Right hindlimb (tissue), 1 donor: ENCODE measurements around the gene CTNND2.

Experiments
- DNase-seq: peaks from one replicate; pipeline ENCODE4 v3.0.0-alpha.2; 2018

The CTNND2 gene

GRCh38 chr5:11301171-11301570, 603.1 kb downstream of the CTNND2 start:
- DNase-seq = no peak

GRCh38 chr5:11300736-11301135, 603.5 kb downstream of the CTNND2 start:
- DNase-seq = no peak

GRCh38 chr5:11298877-11299276, 605.4 kb downstream of the CTNND2 start:
- DNase-seq = no peak

GRCh38 chr5:11293523-11293922, 610.7 kb downstream of the CTNND2 start:
- DNase-seq = no peak

- DNase-seq = no peak
Measured at GRCh38 chr5:11292648-11293356, 611.4 kb downstream of the CTNND2 start.

GRCh38 chr5:11289733-11290132, 614.5 kb downstream of the CTNND2 start:
- DNase-seq = no peak

- DNase-seq = no peak
Measured at GRCh38 chr5:11289208-11289607, 615.0 kb downstream of the CTNND2 start.

- DNase-seq = no peak
Measured at GRCh38 chr5:11281842-11282241, 622.4 kb downstream of the CTNND2 start.

- no peak for DNase-seq
Measured at GRCh38 chr5:11277323-11277722, 626.9 kb downstream of the CTNND2 start.

- no peak for DNase-seq
Measured at GRCh38 chr5:11273180-11273903, 630.9 kb downstream of the CTNND2 start.

- no peak for DNase-seq
Measured at GRCh38 chr5:11269515-11269914, 634.7 kb downstream of the CTNND2 start.

- DNase-seq = no peak
Measured at GRCh38 chr5:11268891-11269290, 635.4 kb downstream of the CTNND2 start.

GRCh38 chr5:11266331-11266730, 637.9 kb downstream of the CTNND2 start:
- DNase-seq = no peak

- no peak for DNase-seq
Measured at GRCh38 chr5:11261241-11261640, 643.0 kb downstream of the CTNND2 start.

GRCh38 chr5:11258001-11258400, 646.2 kb downstream of the CTNND2 start:
- no peak for DNase-seq

GRCh38 chr5:11252523-11252922, 651.7 kb downstream of the CTNND2 start:
- DNase-seq = no peak

GRCh38 chr5:11252075-11252474, 652.2 kb downstream of the CTNND2 start:
- no peak for DNase-seq

- DNase-seq = no peak
Measured at GRCh38 chr5:11251247-11251646, 653.0 kb downstream of the CTNND2 start.

GRCh38 chr5:11248966-11249365, 655.3 kb downstream of the CTNND2 start:
- no peak for DNase-seq

GRCh38 chr5:11247224-11247623, 657.0 kb downstream of the CTNND2 start:
- DNase-seq = no peak

- no peak for DNase-seq
Measured at GRCh38 chr5:11240293-11241190, 663.7 kb downstream of the CTNND2 start.

- DNase-seq = no peak
Measured at GRCh38 chr5:11239261-11240015, 664.8 kb downstream of the CTNND2 start.

GRCh38 chr5:11234501-11234911, 669.7 kb downstream of the CTNND2 start:
- no peak for DNase-seq
